ENCODE results near the gene GALNT13.

DNA sequence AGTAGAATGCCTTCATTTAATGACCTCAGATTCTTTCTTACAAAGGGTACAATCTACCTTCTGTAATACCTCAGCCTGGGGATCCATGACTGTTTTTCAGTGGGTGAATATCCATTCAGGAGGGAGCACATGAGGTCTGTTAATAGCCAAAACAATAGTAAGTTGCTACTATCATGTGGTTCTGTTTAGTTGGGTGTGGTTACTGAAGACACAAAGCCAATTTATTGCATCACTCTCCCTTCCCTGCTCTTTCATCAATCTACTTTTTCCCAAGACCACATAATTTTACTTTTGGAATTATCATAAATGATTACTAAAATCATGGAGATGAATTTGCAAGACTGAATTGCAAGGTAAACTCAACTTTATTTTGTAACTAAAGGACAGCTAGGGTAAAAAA lies 254.2 kb downstream of the GALNT13 start:
- TF ChIP-seq, protein P1, sequence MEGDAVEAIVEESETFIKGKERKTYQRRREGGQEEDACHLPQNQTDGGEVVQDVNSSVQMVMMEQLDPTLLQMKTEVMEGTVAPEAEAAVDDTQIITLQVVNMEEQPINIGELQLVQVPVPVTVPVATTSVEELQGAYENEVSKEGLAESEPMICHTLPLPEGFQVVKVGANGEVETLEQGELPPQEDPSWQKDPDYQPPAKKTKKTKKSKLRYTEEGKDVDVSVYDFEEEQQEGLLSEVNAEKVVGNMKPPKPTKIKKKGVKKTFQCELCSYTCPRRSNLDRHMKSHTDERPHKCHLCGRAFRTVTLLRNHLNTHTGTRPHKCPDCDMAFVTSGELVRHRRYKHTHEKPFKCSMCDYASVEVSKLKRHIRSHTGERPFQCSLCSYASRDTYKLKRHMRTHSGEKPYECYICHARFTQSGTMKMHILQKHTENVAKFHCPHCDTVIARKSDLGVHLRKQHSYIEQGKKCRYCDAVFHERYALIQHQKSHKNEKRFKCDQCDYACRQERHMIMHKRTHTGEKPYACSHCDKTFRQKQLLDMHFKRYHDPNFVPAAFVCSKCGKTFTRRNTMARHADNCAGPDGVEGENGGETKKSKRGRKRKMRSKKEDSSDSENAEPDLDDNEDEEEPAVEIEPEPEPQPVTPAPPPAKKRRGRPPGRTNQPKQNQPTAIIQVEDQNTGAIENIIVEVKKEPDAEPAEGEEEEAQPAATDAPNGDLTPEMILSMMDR (IDR thresholded peaks at IDR 0.05): no peak
- no peak for TF ChIP-seq POLR2A (IDR thresholded peaks at IDR 0.05)

Data from lower leg skin (tissue), 3 donors.